Kasumi-1 (cell line): ENCODE measurements around the gene MTA1.

ENCODE experiments used
- DNase-seq, 2 experiments: peaks; one replicate each; lab custom pipeline; 2025; lab: John Stamatoyannopoulos, UW

Gene MTA1

GRCh38 chr14:105476097-105476830 lies 56.6 kb downstream of the MTA1 start:
- DNase-seq = no peak

GRCh38 chr14:105476831-105477659 lies 57.4 kb downstream of the MTA1 start:
- DNase-seq = no peak

- peak; percentile 5 to 17 for DNase-seq
Observed at GRCh38 chr14:105477660-105478397, 58.2 kb downstream of the MTA1 start.

GRCh38 chr14:105478398-105479251 lies 59.0 kb downstream of the MTA1 start:
- DNase-seq = no peak

GRCh38 chr14:105479431-105480158 lies 60.0 kb downstream of the MTA1 start:
- DNase-seq = no peak

- DNase-seq = no peak
Observed at GRCh38 chr14:105480199-105480746, 60.6 kb downstream of the MTA1 start.

- DNase-seq = peak; percentile 87
Observed at GRCh38 chr14:105480807-105481801, 61.5 kb downstream of the MTA1 start.

- DNase-seq = peak; percentile 70
Observed at GRCh38 chr14:105481886-105482457, 62.3 kb downstream of the MTA1 start.

- no peak for DNase-seq
Observed at GRCh38 chr14:105482486-105483110, 63.0 kb downstream of the MTA1 start.

GRCh38 chr14:105483300-105484068 lies 63.9 kb downstream of the MTA1 start:
- no peak for DNase-seq

GRCh38 chr14:105484069-105484996 lies 64.7 kb downstream of the MTA1 start:
- no peak for DNase-seq

GRCh38 chr14:105484997-105485393 lies 65.4 kb downstream of the MTA1 start:
- DNase-seq = no peak

GRCh38 chr14:105485739-105486162 lies 66.1 kb downstream of the MTA1 start:
- peak; percentile 2 to 28 for DNase-seq

GRCh38 chr14:105486163-105486973 lies 66.7 kb downstream of the MTA1 start, which contains the start of gene CRIP1:
Gene CRIP1 (plus strand): TSS chr14:105486886. CDS start chr14:105487260, 374 bp downstream.
- DNase-seq = no peak

- DNase-seq = no peak
Observed at GRCh38 chr14:105486974-105487448, 67.4 kb downstream of the MTA1 start.
